HEK293 (cell line): ENCODE measurements around the gene PARD3B.

ENCODE experiments used
- ZNF211 ChIP-seq: fragments of 450-650 bp; formaldehyde crosslinking; IDR thresholded peaks from 2 replicates; pipeline ENCODE4 v1.5.1; 2016; ENCODE audit warnings: low read depth, missing biosample characterization, missing genetic modification characterization
- ZNF701 ChIP-seq: fragments of 450-650 bp; formaldehyde crosslinking; IDR thresholded peaks from 2 replicates; pipeline ENCODE4 v1.5.1; 2016; ENCODE audit warnings: missing biosample characterization, missing genetic modification characterization
- TF ChIP-seq, protein P1 (sequence below): fragments of 450-650 bp; formaldehyde crosslinking; IDR thresholded peaks from 2 replicates; pipeline ENCODE4 v1.5.1; 2016; ENCODE audit warnings: missing biosample characterization, missing genetic modification characterization

DNA sequence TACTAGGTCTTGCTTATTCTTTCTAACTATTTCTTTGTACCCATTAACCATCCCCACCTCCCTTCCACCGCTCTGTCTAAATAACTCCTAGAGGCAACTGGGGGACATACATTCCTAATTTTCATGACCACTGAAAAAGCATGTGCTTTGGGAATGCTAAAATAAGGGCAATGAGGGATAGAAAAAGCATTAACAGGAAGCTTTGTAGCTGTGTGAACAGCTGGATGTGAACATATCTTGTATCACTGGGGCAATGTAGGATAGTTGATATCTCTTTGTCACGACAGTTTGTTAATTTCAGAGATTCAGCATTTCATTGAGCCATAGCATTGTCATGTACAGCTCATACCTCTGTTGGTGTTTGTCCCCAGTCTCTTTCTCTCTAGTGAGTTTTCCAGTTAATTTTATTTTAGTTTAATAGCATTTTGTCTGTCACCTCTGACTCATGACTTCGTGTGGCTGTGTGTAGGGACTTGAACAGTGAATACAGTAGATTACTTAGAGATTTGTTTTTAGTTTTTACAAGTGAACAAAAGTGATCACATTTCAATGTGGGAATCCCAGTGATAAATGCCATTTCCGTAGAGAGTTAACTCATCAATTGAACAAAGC is 906.7 kb downstream of the PARD3B start:
- TF ChIP-seq ZNF701 (no peak), ZNF211 (no peak)
- TF ChIP-seq, protein P1, sequence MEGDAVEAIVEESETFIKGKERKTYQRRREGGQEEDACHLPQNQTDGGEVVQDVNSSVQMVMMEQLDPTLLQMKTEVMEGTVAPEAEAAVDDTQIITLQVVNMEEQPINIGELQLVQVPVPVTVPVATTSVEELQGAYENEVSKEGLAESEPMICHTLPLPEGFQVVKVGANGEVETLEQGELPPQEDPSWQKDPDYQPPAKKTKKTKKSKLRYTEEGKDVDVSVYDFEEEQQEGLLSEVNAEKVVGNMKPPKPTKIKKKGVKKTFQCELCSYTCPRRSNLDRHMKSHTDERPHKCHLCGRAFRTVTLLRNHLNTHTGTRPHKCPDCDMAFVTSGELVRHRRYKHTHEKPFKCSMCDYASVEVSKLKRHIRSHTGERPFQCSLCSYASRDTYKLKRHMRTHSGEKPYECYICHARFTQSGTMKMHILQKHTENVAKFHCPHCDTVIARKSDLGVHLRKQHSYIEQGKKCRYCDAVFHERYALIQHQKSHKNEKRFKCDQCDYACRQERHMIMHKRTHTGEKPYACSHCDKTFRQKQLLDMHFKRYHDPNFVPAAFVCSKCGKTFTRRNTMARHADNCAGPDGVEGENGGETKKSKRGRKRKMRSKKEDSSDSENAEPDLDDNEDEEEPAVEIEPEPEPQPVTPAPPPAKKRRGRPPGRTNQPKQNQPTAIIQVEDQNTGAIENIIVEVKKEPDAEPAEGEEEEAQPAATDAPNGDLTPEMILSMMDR (tag by site-specific recombination), result no peak
